ENCODE results near the gene MS4A15.

GRCh38 chr11:60753309-60753708 lies 3.4 kb upstream of the MS4A15 start:
- TF ChIP-seq CEBPB (IDR thresholded peaks at IDR 0.05) (no peak), CTCF (IDR thresholded peaks at IDR 0.05) (no peak), BHLHE40 (IDR thresholded peaks at IDR 0.05; ENCODE audit: low read depth, low read length) (no peak), MAX (IDR thresholded peaks at IDR 0.05) (no peak), HDAC2 (IDR thresholded peaks at IDR 0.05) (no peak), POLR2A (IDR thresholded peaks at IDR 0.05; ENCODE audit: low read length) (no peak), RCOR1 (IDR thresholded peaks at IDR 0.05; ENCODE audit: low read depth, low read length) (no peak)

All from A549 (cell line).